OCI-LY3 (cell line): ENCODE measurements around the gene POU6F2.

Source experiments
- H2AFZ ChIP-seq: fragments of 200-600, 300-600 bp; shearing (Covaris generic); 2 replicates; pipeline ENCODE4 v1.6.0; 2014; ENCODE audit warnings: antibody characterized with exemption, low read depth, low read length
- H3K27ac ChIP-seq: fragments of 200-600, 300-600 bp; sonication (generic); 2 replicates; pipeline ENCODE4 v1.5.1; 2014; ENCODE audit warnings: mild to moderate bottlenecking, low read length, moderate library complexity, mixed read lengths
- H3K27me3 ChIP-seq: fragments of 200-600, 300-600 bp; sonication (generic); 2 replicates; pipeline ENCODE4 v1.6.1; 2014; ENCODE audit warnings: low read depth, low read length, mixed read lengths
- H3K36me3 ChIP-seq: fragments of 200-600, 300-600 bp; sonication (generic); replicated peaks from 2 replicates; pipeline ENCODE3; 2014; ENCODE audit warnings: low read depth, low read length, mixed read lengths
- H3K4me1 ChIP-seq: fragments of 300-600, 200-600 bp; sonication (generic); 2 replicates; pipeline ENCODE4 v1.6.1; 2014; ENCODE audit warnings: low read length, mixed read lengths
- H3K4me2 ChIP-seq: fragments of 200-600, 300-600 bp; sonication (generic); 2 replicates; pipeline ENCODE4 v1.6.1; 2014; ENCODE audit warnings: low read length, mixed read lengths
- H3K4me3 ChIP-seq: fragments of 300-600, 200-600 bp; sonication (generic); 2 replicates; pipeline ENCODE4 v1.5.1; 2014; ENCODE audit warnings: antibody characterized with exemption, mild to moderate bottlenecking, low read length, moderate library complexity
- H3K79me2 ChIP-seq: fragments of 300-600, 200-600 bp; shearing (Covaris generic); 2 replicates; pipeline ENCODE4 v1.6.1; 2014; ENCODE audit warnings: mild to moderate bottlenecking, low read length, mixed read lengths
- H3K9ac ChIP-seq: fragments of 300-600, 200-600 bp; shearing (Covaris generic); 2 replicates; pipeline ENCODE4 v1.6.0; 2014; ENCODE audit warnings: mild to moderate bottlenecking, low read length, moderate library complexity
- H3K9me3 ChIP-seq: fragments of 200-600, 300-600 bp; shearing (Covaris generic); 2 replicates; pipeline ENCODE4 v1.6.1; 2014; ENCODE audit warnings: low read length, mixed read lengths; ENCODE audit not compliant: insufficient read depth
- H4K20me1 ChIP-seq: fragments of 200-600, 300-600 bp; sonication (generic); 2 replicates; pipeline ENCODE4 v1.6.1; 2016; ENCODE audit warnings: low read length, mixed read lengths; ENCODE audit not compliant: insufficient read depth
- EZH2phosphoT487 ChIP-seq: fragments of 200-600 bp; shearing (Covaris generic); IDR thresholded peaks from 2 replicates; pipeline ENCODE4 v1.6.1; 2018; ENCODE audit warnings: antibody characterized with exemption, mixed run types, low read depth
- TF ChIP-seq, protein P1 (sequence below): fragments of 200-600, 300-600 bp; sonication (generic); IDR thresholded peaks from 2 replicates; pipeline ENCODE4 v1.5.1; 2014; ENCODE audit warnings: antibody characterized with exemption, low read length, low read depth

The POU6F2 gene

DNA sequence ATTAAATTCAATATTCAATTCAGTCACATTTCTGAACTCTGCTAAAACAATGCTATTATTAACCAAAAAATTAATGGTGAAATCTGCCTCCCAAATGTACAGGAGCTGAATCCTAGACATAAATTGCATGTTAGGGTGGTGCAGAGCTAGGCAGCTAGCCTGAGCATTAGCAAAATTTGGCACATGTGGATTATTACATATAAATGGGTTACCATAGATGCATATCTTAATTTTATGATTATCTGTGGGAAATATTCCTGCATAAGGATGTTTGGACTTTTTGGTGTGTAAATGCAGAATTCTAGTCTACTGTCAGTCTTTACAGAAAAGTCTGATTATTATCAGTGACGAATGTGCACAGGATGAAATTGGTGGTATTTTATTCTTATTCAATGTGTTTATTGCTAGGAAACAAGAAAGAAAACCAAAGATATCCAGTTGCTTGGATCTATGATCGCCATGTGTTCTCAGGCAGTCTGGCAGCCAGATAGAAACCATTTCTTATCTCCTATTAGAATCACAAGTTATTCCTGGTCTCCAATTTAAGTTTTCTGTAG is 150.7 kb downstream of the POU6F2 start:
- H3K27ac ChIP-seq = no peak overlapping the region
- no peaks in the 10 kb centered on the region for H4K20me1 ChIP-seq
- H3K36me3 ChIP-seq = no peaks in the 10 kb centered on the region
- no peaks in the 10 kb centered on the region for H3K27me3 ChIP-seq
- TF ChIP-seq, protein P1, sequence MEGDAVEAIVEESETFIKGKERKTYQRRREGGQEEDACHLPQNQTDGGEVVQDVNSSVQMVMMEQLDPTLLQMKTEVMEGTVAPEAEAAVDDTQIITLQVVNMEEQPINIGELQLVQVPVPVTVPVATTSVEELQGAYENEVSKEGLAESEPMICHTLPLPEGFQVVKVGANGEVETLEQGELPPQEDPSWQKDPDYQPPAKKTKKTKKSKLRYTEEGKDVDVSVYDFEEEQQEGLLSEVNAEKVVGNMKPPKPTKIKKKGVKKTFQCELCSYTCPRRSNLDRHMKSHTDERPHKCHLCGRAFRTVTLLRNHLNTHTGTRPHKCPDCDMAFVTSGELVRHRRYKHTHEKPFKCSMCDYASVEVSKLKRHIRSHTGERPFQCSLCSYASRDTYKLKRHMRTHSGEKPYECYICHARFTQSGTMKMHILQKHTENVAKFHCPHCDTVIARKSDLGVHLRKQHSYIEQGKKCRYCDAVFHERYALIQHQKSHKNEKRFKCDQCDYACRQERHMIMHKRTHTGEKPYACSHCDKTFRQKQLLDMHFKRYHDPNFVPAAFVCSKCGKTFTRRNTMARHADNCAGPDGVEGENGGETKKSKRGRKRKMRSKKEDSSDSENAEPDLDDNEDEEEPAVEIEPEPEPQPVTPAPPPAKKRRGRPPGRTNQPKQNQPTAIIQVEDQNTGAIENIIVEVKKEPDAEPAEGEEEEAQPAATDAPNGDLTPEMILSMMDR = no peak
- no peak for TF ChIP-seq EZH2phosphoT487
- H2AFZ ChIP-seq = no peak overlapping the region
- H3K4me1 ChIP-seq = no peaks in the 10 kb centered on the region
- H3K79me2 ChIP-seq = no peaks in the 10 kb centered on the region
- no peaks in the 10 kb centered on the region for H3K9me3 ChIP-seq
- no peak overlapping the region for H3K4me3 ChIP-seq
- H3K9ac ChIP-seq = no peak overlapping the region
- no peak overlapping the region for H3K4me2 ChIP-seq

DNA sequence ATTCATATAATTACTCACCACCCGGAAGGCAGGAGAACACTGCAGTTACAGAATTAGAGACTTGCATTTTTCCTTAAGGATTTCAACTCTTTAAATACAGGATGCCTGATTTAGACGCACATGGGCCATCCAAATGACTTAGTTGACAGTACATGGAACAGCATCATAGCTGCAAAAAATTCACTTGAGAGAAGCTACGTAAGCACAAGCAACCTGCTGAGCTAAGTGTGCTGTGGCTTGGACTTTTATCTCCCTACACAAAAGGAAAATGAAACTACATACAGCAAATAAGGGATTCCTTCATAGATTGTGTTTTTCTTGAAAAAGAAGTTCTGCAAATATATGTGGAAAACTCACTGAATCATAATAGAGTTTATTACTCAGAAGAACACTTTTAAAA is 152.6 kb downstream of the POU6F2 start:
- no peak for TF ChIP-seq EZH2phosphoT487
- TF ChIP-seq, protein P1 = no peak
- H3K27me3 ChIP-seq = 0 out of 2 replicates have a peak, but pooled peaks cover 2% of the 10 kb centered on the region
- no peaks in the 10 kb centered on the region for H3K4me1 ChIP-seq
- H3K9me3 ChIP-seq = no peaks in the 10 kb centered on the region
- H3K9ac ChIP-seq = no peak overlapping the region
- H2AFZ ChIP-seq = no peak overlapping the region
- H3K36me3 ChIP-seq = no peaks in the 10 kb centered on the region
- no peak overlapping the region for H3K4me2 ChIP-seq
- H3K4me3 ChIP-seq = no peak overlapping the region
- no peaks in the 10 kb centered on the region for H4K20me1 ChIP-seq
- no peak overlapping the region for H3K27ac ChIP-seq
- no peaks in the 10 kb centered on the region for H3K79me2 ChIP-seq

DNA sequence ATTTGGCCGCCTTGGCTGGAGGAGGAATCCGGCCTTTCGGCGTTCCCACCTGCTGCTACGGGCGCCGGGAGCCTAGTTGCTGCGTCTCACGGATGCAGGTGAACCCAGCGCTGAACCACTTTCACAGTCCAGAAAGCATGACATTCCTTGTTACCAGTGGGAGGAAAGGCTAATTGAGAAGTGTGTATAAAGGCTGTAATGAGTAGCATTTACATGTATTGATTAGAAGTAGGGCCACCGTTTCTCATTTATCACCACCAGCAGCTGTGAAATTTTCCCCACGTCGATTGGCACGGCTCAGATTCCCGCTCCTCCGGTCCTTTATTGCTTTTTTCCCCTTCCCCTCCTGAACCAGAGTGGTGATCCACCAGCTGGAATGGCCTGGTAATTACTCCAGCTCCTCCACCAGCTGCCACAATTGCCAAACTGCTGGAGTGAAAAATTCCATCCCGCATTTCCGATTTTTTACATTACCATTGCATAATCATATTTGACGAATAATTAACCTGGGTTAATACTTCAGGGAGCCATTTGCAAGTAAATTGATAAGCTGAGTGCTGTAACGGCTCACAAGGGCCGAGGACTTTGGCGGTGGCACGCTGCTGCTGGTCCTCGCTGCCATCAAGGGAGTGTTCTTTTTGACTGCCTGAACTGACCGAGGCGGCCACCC is 153.3 kb downstream of the POU6F2 start:
- no peak overlapping the region for H3K4me2 ChIP-seq
- H2AFZ ChIP-seq = no peak overlapping the region
- no peaks in the 10 kb centered on the region for H4K20me1 ChIP-seq

DNA sequence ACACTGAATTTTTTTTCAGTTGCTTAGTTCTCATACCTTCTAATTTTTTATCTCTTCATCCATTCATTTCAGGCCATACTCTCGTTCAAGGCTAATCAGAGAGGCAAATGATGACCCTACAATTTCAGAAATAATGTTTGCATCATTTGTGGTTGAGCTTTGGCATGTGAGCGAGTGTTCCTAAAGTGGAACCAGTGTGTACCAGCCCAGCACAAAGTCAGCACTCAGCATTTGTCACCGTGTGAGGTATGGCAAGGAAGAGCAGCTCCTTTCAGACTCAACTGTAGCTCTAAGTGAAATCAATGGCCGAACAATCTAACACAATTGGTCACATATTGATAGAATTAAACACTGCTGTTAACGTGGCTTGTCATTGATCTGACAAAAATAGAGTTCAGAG is 154.6 kb downstream of the POU6F2 start:
- Histone ChIP-seq H3K27me3 (0 out of 2 replicates have a peak, but pooled peaks cover 2% of the 10 kb centered on the region), H4K20me1 (no peaks in the 10 kb centered on the region), H3K4me3 (no peak overlapping the region), H3K4me2 (no peak overlapping the region), H3K27ac (no peak overlapping the region), H2AFZ (no peak overlapping the region), H3K4me1 (no peaks in the 10 kb centered on the region), H3K9me3 (no peaks in the 10 kb centered on the region), H3K9ac (no peak overlapping the region), H3K79me2 (no peaks in the 10 kb centered on the region), H3K36me3 (no peaks in the 10 kb centered on the region)
- TF ChIP-seq, protein P1 = no peak
- no peak for TF ChIP-seq EZH2phosphoT487

More for the DNA sequence above, 153.3 kb downstream of the POU6F2 start:
- H3K4me1 ChIP-seq = no peaks in the 10 kb centered on the region
- H3K36me3 ChIP-seq = no peaks in the 10 kb centered on the region
- no peaks in the 10 kb centered on the region for H3K9me3 ChIP-seq
- no peak overlapping the region for H3K4me3 ChIP-seq
- H3K9ac ChIP-seq = no peak overlapping the region
- no peak overlapping the region for H3K27ac ChIP-seq
- no peaks in the 10 kb centered on the region for H3K79me2 ChIP-seq
- 0 out of 2 replicates have a peak, but pooled peaks cover 2% of the 10 kb centered on the region for H3K27me3 ChIP-seq
- no peak for TF ChIP-seq EZH2phosphoT487
- TF ChIP-seq, protein P1 = no peak
